Heart left ventricle (tissue), 16 donors: ENCODE measurements around the gene FOS. TPM values are rescaled to one million over a fixed set of nuclear protein-coding genes. Genes with fewer than 3 reads are reported as not detected.

ENCODE experiments used
- ATAC-seq, 4 donors: fragments of 200-7000 bp; cut with Tn5 transposase; one replicate each; pipeline ENCODE4 v1.9.1; 2020 to 2022; ENCODE audit warnings: moderate library complexity in 4 of 4, mild to moderate bottlenecking in 3 of 4, moderate number of reproducible peaks in 1 of 4
- DNase-seq, 5 donors: peaks; one replicate each; pipeline ENCODE4 v3.0.0-alpha.2; 2020
- H3K27ac ChIP-seq, 12 donors: fragments of 200-600 bp; sonication (generic) in 4 of 12; one replicate each; pipeline versions ENCODE4 v1.5.0 to v1.8.0; 2016 to 2022; ENCODE audit warnings: mild to moderate bottlenecking in 2 of 12
- H3K27me3 ChIP-seq, 9 donors: fragments of 200-600 bp; sonication (generic) in 2 of 9; one replicate each; pipeline versions ENCODE4 v1.5.1 to v1.8.0; 2016 to 2022; ENCODE audit warnings: mild to moderate bottlenecking in 3 of 9
- H3K36me3 ChIP-seq, 9 donors: fragments of 200-600 bp; sonication (generic) in 2 of 9; one replicate each; pipeline versions ENCODE4 v1.5.0 to v1.8.0; 2018 to 2022; ENCODE audit warnings: mild to moderate bottlenecking in 2 of 9
- H3K4me1 ChIP-seq, 12 donors: fragments of 200-600 bp; sonication (generic) in 4 of 12; one replicate each; pipeline versions ENCODE4 v1.5.0 to v1.8.0; 2016 to 2022; ENCODE audit warnings: mild to moderate bottlenecking in 3 of 12
- H3K4me3 ChIP-seq, 12 donors: fragments of 200-600 bp; sonication (generic) in 4 of 12; one replicate each; pipeline versions ENCODE4 v1.5.0 to v1.8.0; 2017 to 2022; ENCODE audit warnings: mild to moderate bottlenecking in 9 of 12, moderate library complexity in 4 of 12
- H3K9me3 ChIP-seq, 12 donors: fragments of 200-600 bp; sonication (generic) in 4 of 12; one replicate each; pipeline versions ENCODE4 v1.5.0 to v1.8.0; 2016 to 2022; ENCODE audit warnings: mild to moderate bottlenecking in 1 of 12
- CTCF ChIP-seq, 12 donors: fragments of 200-600 bp; sonication (generic) in 4 of 12; IDR thresholded peaks; one replicate each; pipeline versions ENCODE4 v1.5.0 to v1.8.0; 2018 to 2022; ENCODE audit warnings: antibody characterized with exemption in 12 of 12, mild to moderate bottlenecking in 5 of 12
- POLR2A ChIP-seq, 2 donors: fragments of 450-650 bp; IDR thresholded peaks; one replicate each; pipeline ENCODE4 v1.6.1; 2017; ENCODE audit warnings: antibody characterized with exemption in 2 of 2, mild to moderate bottlenecking in 2 of 2, moderate library complexity in 2 of 2
- WGBS, 4 donors: extraction: QIAGEN DNeasy Blood & Tissue Kit in 2 of 4; methylation state at CpG; one replicate each; pipeline versions ENCODE4 v1.1.5 to v1.1.7; 2013 to 2018; 5-methylcytosine and 5-hydroxymethylcytosine counted together
- intact Hi-C, 10 donors: fragments of 100-400 bp; cut with DNase I; formaldehyde crosslinking; loops; one replicate each; pipeline versions ENCODE4 v1.11.1 to v1.14.2; 2022
- polyA plus RNA-seq, 2 donors: library from polyadenylated mRNA; stranded (reverse); fragments of 200-250 nt; gene quantifications; one replicate each; pipeline ENCODE4 v1.2.3, GENCODE V29; 2013
- total RNA-seq, 9 donors: library from RNA; depleted of rRNA in 2 of 9; stranded (reverse); fragments of >200 nt in 2 of 9; fragmentation: NEBNext Ultra II Directional in 3 of 9; extraction: Animal tissue kit (Norgen Biotek cat#: 25700) in 3 of 9; gene quantifications; one replicate each; pipeline versions ENCODE4 v1.1.0 to v1.2.4, GENCODE V29; 2016 to 2023
- donor health status: ischemic (EF 13 %, LVEDD 7.1; RV severe dilation, severe dysfunction).
- donor health status: healthy with polysubstance abuse.
- donor health status: DM: no; HTN: yes; CAD: no.
- donor health status: DM: no; HTN: no; CAD: no.
- donor health status: ischemic (EF 25% LVEDD 6.9; RV normal size, moderate dysfunction).
- donor health status: ischemic (EF 25% LVEDD 5.7; RV mildly dilated, moderate dysfunction).
- donor health status: healthy.
- donor health status: DM: yes; HTN: yes; CAD: no.
- donor health status: ischemic (EF 35%, LVEDD 5.7; RV mildly dilated, moderate dysfunction).
- donor health status: nonischemic (EF 11% LVEDD 7.7; RV severe dilation, severe dysfunction).
- donor health status: DM: yes; HTN: yes; CAD: no.
- donor health status: PGD.
- donor health status: ischemic (EF 29% LVEDD 5.4; RV normal size, mild dysfunction).
- donor health status: nonischemic (EF 23%, LVEDD 6.1; RV moderate dilation, normal function).

Gene FOS
- total and polyA plus RNA-seq, 11 donors, result 6.5 to 549 (median 28.6) TPM

GRCh38 chr14:75247286-75247922, 31.2 kb upstream of the FOS start:
- H3K9me3 ChIP-seq, result no peaks in the 10 kb centered on the region
- intact Hi-C loops, result loop anchor here in 2 of 10 donors (5.0 to 10.0 kb wide), 2 partner anchors 40 to 47 kb away; no protein-coding TSS in a partner anchor
- ATAC-seq, result no peak
- no peaks in the 10 kb centered on the region for H3K27me3 ChIP-seq
- H3K4me1 ChIP-seq, result peaks cover 0 to 44% (median 0%) of the 10 kb centered on the region in 12 donors
- no peak overlapping the region for H3K27ac ChIP-seq
- TF ChIP-seq CTCF (IDR thresholded peaks at IDR 0.05) (no peak), POLR2A (IDR thresholded peaks at IDR 0.05) (no peak)
- H3K4me3 ChIP-seq, result peak overlapping the region in 1 of 12 donors; percentile 23
- WGBS, 4 donors, result 47 to 61% (median 52%) methylated on average over 14 to 15 of the region's 15 CpGs
- DNase-seq, result no peak
- H3K36me3 ChIP-seq, result no peaks in the 10 kb centered on the region

GRCh38 chr14:75247939-75248338, 30.7 kb upstream of the FOS start:
- H3K4me3 ChIP-seq, result peak overlapping the region in 1 of 12 donors; percentile 23
- ATAC-seq (no peak), DNase-seq (no peak)
- H3K27me3 ChIP-seq, result no peaks in the 10 kb centered on the region
- no peaks in the 10 kb centered on the region for H3K9me3 ChIP-seq
- peaks cover 0 to 44% (median 0%) of the 10 kb centered on the region in 12 donors for H3K4me1 ChIP-seq
- intact Hi-C loops, result loop anchor here in 2 of 10 donors (5.0 to 10.0 kb wide), 2 partner anchors 39 to 47 kb away; no protein-coding TSS in a partner anchor
- no peak overlapping the region for H3K27ac ChIP-seq
- no peaks in the 10 kb centered on the region for H3K36me3 ChIP-seq
- TF ChIP-seq POLR2A (IDR thresholded peaks at IDR 0.05), result no peak
- TF ChIP-seq CTCF (IDR thresholded peaks at IDR 0.05), result no peak
- 88 to 92% (median 90%) methylated on average over 6 of the region's 6 CpGs for WGBS, 4 donors

DNA sequence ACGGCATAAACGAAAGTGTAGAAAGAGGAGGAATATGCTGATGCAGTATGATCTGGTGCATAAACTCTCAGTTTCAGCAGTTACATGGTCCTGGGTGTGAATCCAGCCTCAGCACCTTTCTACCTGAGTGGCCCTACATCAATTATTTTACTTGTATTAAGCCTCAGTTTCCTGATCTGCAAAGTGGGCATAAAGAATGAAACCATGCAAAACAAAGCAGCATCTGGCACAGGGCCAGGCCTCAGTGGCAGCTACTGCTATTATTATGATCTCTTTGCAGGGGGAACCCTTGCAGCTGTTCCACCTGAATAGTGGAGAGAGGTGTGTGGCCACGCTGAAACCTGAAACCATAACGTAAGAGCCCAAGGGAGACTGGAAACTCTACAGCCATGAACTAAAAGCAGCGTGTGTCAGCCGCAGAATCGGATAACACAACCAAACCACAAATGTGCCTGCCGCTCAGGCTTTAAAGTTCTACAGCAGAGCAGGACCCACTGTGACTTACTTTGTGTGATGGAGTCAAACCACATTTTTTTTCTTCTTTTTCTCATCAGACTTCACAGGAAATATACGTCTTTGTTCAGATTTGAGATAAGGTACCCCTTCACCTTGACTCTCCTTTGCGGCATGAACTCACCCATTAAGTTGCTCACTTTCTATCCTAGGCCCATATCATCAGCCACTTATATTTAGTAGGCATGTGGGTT, 29.2 kb upstream of the FOS start:
- Histone ChIP-seq H3K9me3 (no peaks in the 10 kb centered on the region), H3K4me1 (peaks cover 0 to 47% (median 5%) of the 10 kb centered on the region in 12 donors), H3K27ac (peak overlapping the region in 1 of 12 donors; percentile 44), H3K27me3 (no peaks in the 10 kb centered on the region), H3K36me3 (no peaks in the 10 kb centered on the region), H3K4me3 (no peak overlapping the region)
- 61 to 73% (median 71%) methylated on average over 10 of the region's 10 CpGs for WGBS, 4 donors
- TF ChIP-seq POLR2A (IDR thresholded peaks at IDR 0.05) (no peak), CTCF (IDR thresholded peaks at IDR 0.05) (no peak)
- peak in 2 of 4 donors; percentile 6 to 23 for ATAC-seq
- intact Hi-C loops, result loop anchor here in 2 of 10 donors (5.0 to 10.0 kb wide), 2 partner anchors 38 to 45 kb away; no protein-coding TSS in a partner anchor
- no peak for DNase-seq

DNA sequence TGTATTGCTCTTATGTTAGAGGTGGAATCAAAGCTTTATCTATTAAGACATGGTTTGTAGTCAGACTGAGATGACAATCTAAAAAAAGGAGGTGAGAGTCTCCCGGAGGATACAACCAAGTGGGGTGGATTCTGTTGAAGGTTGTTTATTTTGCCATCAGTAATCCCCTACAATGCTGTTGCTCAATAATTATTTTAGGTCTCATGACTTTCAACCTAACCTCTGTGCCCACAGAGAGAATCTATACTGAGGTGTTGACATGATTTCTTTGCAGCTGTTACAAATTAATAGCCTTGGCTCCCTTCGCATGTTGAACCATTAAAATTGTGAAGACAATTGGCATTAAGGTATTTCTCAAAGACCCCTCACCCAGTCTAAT, 28.7 kb upstream of the FOS start:
- no peak for ATAC-seq
- 56 to 71% (median 58%) methylated on average over 2 of the region's 2 CpGs for WGBS, 4 donors

More for the DNA sequence above, 28.7 kb upstream of the FOS start:
- Histone ChIP-seq H3K27me3 (no peaks in the 10 kb centered on the region), H3K27ac (peak overlapping the region in 1 of 12 donors; percentile 44), H3K9me3 (no peaks in the 10 kb centered on the region), H3K4me3 (no peak overlapping the region), H3K4me1 (peaks cover 0 to 52% (median 9%) of the 10 kb centered on the region in 12 donors), H3K36me3 (no peaks in the 10 kb centered on the region)
- TF ChIP-seq POLR2A (IDR thresholded peaks at IDR 0.05), result no peak
- no peak for TF ChIP-seq CTCF (IDR thresholded peaks at IDR 0.05)
- no peak for DNase-seq
- intact Hi-C loops, result loop anchor here in 2 of 10 donors (5.0 to 10.0 kb wide), 2 partner anchors 37 to 45 kb away; no protein-coding TSS in a partner anchor
